Memory B cell (primary cell): ENCODE measurements around the gene POU6F2.

ENCODE experiments used
- ATAC-seq: fragments of 150-1000 bp; cut with Tn5 transposase; 2 replicates; pipeline ENCODE4 v1.10.0; 2021; ENCODE audit warnings: low read depth, mild to moderate bottlenecking, moderate library complexity
- DNase-seq, 2 donors: peaks; one replicate each; pipeline ENCODE4 v3.0.0; 2022; ENCODE audit warnings: low spot score in 2 of 2
- H3K27ac Mint-ChIP-seq: one replicate; pipeline ENCODE4 v1.8.0; 2022; ENCODE audit warnings: mild to moderate bottlenecking, moderate library complexity, mixed read lengths
- H3K27me3 Mint-ChIP-seq: one replicate; pipeline ENCODE4 v1.8.0; 2022; ENCODE audit warnings: mixed read lengths
- H3K36me3 Mint-ChIP-seq: one replicate; pipeline ENCODE4 v1.8.0; 2022; ENCODE audit warnings: mild to moderate bottlenecking, mixed read lengths
- H3K4me1 Mint-ChIP-seq: one replicate; pipeline ENCODE4 v1.8.0; 2022; ENCODE audit warnings: mixed read lengths
- H3K4me3 Mint-ChIP-seq: one replicate; pipeline ENCODE4 v1.8.0; 2022; ENCODE audit warnings: mild to moderate bottlenecking, moderate library complexity, mixed read lengths
- H3K9me3 Mint-ChIP-seq: one replicate; pipeline ENCODE4 v1.8.0; 2022; ENCODE audit warnings: mixed read lengths

The POU6F2 gene

DNA sequence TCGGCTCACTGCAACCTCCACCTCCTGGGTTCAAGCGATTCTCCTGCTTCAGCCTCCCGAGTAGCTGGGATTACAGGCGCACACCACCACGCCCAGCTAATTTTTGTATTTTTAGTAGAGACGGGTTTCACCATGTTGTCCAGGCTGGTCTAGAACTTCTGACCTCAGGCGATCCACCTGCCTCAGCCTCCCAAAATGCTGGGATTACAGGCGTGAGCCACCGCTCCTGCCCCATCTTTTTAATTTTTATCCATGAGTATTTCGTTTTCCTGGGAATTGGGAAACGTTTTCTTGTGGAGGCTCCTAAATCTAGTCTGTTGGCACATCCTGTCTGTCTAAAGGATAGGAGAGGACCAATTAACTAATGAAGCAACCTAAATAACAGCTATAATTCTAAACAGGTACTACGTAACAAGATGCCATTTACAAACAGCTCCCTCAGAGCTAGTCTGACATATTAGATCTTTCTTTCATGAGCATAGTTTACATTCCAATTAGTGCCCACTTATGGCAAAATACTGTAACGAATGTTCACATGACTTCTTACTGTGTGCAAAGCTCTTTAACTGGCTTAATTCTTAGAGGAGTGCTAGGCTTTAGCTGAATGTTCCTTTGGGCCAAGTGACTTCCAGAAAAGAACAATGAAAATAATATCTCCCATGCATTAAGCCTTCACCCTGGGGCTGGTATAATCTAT is 437.5 kb downstream of the POU6F2 start:
- Mint-ChIP-seq H3K9me3 (no peaks in the 10 kb centered on the region), H3K27me3 (peaks cover 10% of the 10 kb centered on the region), H3K4me1 (peaks cover 7% of the 10 kb centered on the region), H3K27ac (no peak overlapping the region), H3K36me3 (no peaks in the 10 kb centered on the region), H3K4me3 (peak overlapping the region; percentile 91)
- no peak for ATAC-seq
- DNase-seq = no peak

DNA sequence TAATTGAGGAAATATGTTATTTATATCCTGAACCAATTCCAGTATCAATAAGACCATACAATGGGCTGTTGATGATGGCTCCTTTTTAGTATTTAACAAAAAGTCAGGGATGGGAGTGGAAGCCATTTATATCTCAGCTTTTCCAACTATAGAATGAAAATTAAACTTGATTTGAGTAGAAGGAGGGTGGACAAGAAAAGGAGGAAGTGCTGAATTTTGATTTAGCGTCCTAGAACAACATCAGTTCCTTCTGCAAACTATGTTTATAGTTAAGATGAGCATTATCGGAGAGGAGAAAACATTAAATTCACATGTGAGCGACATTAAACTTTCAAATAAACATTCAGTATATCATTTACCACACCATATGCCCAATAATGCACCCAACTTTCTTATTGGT is 439.2 kb downstream of the POU6F2 start:
- Mint-ChIP-seq H3K27ac (no peak overlapping the region), H3K9me3 (no peaks in the 10 kb centered on the region), H3K27me3 (peaks cover 10% of the 10 kb centered on the region), H3K36me3 (no peaks in the 10 kb centered on the region), H3K4me1 (peaks cover 7% of the 10 kb centered on the region), H3K4me3 (no peak overlapping the region)
- no peak for ATAC-seq
- no peak for DNase-seq

DNA sequence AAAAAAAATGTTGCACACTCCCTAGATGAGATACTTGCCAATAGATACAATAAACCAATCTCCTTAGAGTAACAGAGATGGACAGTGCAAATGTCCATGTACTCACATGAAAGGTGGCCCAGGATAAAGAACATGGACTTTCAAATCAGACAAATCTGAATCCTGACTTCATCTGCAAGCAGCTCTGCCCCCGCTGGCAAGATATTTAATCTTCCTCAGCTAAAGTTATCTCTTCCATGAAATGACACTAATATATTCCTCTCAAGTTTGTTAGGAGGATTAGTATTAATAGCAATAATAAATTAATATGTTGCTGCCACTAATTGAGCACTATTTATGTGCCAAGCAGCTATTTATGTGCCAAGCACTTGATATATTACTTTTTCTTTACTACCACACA is 439.9 kb downstream of the POU6F2 start:
- Mint-ChIP-seq H3K27me3 (peaks cover 10% of the 10 kb centered on the region), H3K36me3 (no peaks in the 10 kb centered on the region), H3K27ac (no peak overlapping the region), H3K9me3 (no peaks in the 10 kb centered on the region), H3K4me1 (peaks cover 7% of the 10 kb centered on the region), H3K4me3 (no peak overlapping the region)
- DNase-seq (no peak), ATAC-seq (no peak)

DNA sequence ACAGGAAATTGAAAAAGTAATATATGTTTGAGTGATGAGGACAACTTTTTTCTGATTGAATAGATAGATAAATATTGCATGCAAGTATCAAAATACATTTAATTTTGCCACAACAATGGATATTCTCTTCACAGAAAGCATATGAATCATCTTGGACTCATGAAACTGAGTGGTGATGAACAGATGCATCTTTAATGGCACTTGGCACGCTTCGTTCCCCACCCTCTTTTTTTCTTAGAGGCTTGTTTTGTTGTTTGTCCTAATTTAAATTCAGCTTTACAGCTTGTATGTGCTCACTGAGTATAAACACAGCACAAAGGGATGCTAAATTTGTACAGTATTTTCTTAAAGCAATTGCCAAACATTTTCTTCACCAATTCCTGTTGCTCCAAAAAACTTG is 443.5 kb downstream of the POU6F2 start:
- Mint-ChIP-seq H3K27ac (no peak overlapping the region), H3K36me3 (no peaks in the 10 kb centered on the region), H3K4me3 (no peak overlapping the region), H3K27me3 (peaks cover 3% of the 10 kb centered on the region), H3K4me1 (no peaks in the 10 kb centered on the region), H3K9me3 (no peaks in the 10 kb centered on the region)
- ATAC-seq (no peak), DNase-seq (no peak)

DNA sequence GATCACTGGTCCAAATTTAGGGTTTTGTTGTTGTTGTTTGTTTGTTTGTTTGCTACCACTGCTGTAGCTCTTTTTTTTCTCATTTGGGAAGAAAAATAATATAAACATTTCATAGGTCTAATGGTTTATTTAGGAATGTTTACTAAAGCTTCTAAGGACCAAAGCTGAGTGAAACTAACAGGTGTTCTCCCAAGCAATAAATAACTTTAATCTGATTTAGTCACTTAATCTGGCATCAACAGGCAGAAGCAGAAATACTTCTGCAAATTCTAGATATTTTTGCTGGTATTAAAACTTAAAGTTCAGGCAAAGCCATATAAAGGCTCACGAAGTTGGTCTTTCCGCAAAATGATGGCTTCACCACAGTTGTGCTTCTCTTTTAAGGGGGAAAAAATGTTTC is 444.0 kb downstream of the POU6F2 start:
- Mint-ChIP-seq H3K4me3 (no peak overlapping the region), H3K9me3 (no peaks in the 10 kb centered on the region), H3K27ac (no peak overlapping the region), H3K4me1 (no peaks in the 10 kb centered on the region), H3K27me3 (no peaks in the 10 kb centered on the region), H3K36me3 (no peaks in the 10 kb centered on the region)
- ATAC-seq (no peak), DNase-seq (no peak)

DNA sequence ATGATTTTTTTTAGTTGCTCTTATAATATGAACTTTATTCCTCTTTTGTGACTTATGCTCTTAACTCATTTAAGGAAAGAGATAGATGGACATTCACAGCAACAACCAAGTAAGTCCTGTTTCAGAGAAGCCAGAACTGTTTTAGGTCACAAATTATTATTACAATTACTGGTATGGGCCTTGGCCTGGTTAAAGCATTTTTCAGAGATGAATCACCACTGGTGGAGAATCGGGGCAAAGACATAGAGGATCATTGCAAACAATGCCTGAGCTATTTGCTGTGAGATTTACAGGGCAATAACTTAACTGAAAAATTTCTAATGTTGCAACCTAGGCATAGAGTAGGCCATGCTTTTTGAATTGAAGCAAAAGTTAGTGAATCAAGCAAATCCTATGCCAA is 450.5 kb downstream of the POU6F2 start:
- ATAC-seq = no peak
- no peak for DNase-seq
- no peak overlapping the region for H3K27ac Mint-ChIP-seq
- H3K4me3 Mint-ChIP-seq = no peak overlapping the region
- H3K9me3 Mint-ChIP-seq = no peaks in the 10 kb centered on the region
- H3K36me3 Mint-ChIP-seq = no peaks in the 10 kb centered on the region
- peaks cover 2% of the 10 kb centered on the region for H3K27me3 Mint-ChIP-seq
- peaks cover 3% of the 10 kb centered on the region for H3K4me1 Mint-ChIP-seq

DNA sequence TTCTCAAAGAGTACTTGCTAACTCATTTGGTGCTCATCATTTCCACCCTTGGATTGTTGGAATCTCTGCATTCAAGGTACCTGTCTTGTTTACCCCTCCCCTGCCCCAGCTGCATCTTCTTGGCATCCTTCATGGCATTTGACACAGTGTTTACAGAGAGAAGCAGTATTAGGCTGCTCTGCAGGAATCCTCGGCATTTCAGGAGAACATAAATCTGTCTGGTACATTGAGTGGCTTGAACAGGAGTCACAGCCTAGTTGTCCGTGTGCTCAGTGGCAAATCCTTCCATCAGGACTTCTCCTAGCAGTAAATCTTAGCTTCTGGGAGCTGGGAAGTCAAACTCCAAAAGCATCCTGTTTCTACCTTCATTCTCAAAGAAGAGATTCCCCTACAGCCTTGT is 451.7 kb downstream of the POU6F2 start:
- H3K36me3 Mint-ChIP-seq = no peaks in the 10 kb centered on the region
- no peak for DNase-seq
- ATAC-seq = no peak

DNA sequence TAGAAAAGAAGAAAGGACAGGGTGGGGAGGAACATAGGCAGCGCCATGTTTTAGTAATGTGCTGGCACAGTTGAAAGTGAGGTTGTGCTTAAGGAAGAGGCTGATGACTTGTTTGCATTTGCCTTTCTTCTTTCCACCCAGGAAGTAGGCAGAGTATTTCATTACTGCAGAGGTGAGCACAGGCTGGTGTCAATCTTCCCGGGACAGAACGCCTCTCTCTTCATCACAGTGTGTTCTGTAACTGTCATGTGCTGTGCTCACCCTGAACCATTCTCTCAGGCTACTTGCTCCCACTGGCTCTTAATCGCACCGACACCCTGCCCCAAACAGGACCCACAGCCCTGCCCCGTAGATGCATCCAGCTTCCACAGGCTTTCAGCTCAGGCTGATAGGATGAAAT is 452.7 kb downstream of the POU6F2 start:
- DNase-seq (no peak), ATAC-seq (no peak)
- peaks cover 9% of the 10 kb centered on the region for H3K4me1 Mint-ChIP-seq
- H3K27ac Mint-ChIP-seq = no peak overlapping the region
- peaks cover 1% of the 10 kb centered on the region for H3K9me3 Mint-ChIP-seq
- peaks cover 2% of the 10 kb centered on the region for H3K27me3 Mint-ChIP-seq
- no peaks in the 10 kb centered on the region for H3K36me3 Mint-ChIP-seq
- H3K4me3 Mint-ChIP-seq = no peak overlapping the region

More for the DNA sequence above, 451.7 kb downstream of the POU6F2 start:
- Mint-ChIP-seq H3K27ac (no peak overlapping the region), H3K4me3 (no peak overlapping the region), H3K9me3 (peaks cover 1% of the 10 kb centered on the region), H3K27me3 (peaks cover 2% of the 10 kb centered on the region), H3K4me1 (peaks cover 9% of the 10 kb centered on the region)

DNA sequence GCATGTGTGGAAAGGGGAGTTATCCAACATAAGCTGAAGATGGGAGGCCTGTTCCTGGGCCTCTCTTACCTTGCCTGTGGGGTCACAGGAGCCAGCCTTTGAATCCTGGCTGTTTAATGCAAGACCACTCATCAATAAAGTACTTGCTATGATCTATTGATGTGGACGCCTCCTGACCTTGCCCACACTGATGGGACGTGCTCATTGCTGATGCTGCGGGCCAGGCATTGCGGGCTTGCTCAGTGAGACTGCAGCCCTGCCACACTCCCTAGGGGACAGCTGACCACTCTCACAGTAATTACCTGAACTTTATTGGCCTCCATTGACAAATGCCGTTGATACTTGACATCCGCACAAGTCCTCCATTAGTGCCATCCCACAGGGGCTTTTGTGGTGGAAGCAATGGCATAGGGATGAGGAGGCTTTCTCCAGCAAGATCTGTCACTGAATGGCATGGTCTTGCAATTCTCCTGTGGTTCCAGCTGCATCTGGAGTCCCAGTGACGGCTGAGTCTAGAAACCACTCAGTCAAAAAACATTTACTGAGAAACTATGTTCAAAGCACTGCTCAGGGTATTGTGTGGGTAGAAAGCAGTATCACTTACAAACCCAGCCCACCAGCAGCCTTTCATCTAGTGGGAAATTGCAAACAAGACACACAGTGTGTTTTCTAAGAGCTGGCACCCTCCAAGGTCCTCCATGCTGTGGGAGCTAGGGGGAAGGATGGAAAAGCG is 453.4 kb downstream of the POU6F2 start:
- H3K27me3 Mint-ChIP-seq = peaks cover 2% of the 10 kb centered on the region
- H3K4me3 Mint-ChIP-seq = no peak overlapping the region
- H3K9me3 Mint-ChIP-seq = peaks cover 1% of the 10 kb centered on the region
- H3K36me3 Mint-ChIP-seq = no peaks in the 10 kb centered on the region
- peaks cover 9% of the 10 kb centered on the region for H3K4me1 Mint-ChIP-seq
- no peak for DNase-seq
- H3K27ac Mint-ChIP-seq = no peak overlapping the region
- no peak for ATAC-seq

DNA sequence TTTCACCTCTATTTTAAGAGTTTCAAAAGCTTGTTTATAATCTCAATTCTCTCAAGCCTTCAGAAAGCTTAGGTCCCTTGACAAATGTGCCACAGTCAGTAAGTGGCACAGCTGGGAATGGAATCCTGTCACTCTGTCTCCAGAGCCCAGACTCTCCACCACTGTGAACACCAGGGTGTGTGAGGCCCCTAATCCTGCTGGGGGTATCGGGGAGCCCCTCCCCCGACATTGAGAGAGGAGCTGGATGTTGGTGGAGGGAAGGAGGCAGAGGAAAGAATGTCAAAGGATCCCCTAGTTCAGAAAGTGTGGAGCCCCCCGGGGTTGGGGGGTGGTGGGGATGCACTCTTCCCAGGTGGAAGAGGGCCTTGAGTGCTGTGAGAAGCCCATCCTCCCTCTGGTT is 454.7 kb downstream of the POU6F2 start:
- H3K4me3 Mint-ChIP-seq = no peak overlapping the region
- no peak for DNase-seq
- H3K9me3 Mint-ChIP-seq = peaks cover 1% of the 10 kb centered on the region
- H3K27me3 Mint-ChIP-seq = peaks cover 6% of the 10 kb centered on the region
- H3K36me3 Mint-ChIP-seq = no peaks in the 10 kb centered on the region
- no peak overlapping the region for H3K27ac Mint-ChIP-seq
- ATAC-seq = no peak
- H3K4me1 Mint-ChIP-seq = peaks cover 9% of the 10 kb centered on the region

DNA sequence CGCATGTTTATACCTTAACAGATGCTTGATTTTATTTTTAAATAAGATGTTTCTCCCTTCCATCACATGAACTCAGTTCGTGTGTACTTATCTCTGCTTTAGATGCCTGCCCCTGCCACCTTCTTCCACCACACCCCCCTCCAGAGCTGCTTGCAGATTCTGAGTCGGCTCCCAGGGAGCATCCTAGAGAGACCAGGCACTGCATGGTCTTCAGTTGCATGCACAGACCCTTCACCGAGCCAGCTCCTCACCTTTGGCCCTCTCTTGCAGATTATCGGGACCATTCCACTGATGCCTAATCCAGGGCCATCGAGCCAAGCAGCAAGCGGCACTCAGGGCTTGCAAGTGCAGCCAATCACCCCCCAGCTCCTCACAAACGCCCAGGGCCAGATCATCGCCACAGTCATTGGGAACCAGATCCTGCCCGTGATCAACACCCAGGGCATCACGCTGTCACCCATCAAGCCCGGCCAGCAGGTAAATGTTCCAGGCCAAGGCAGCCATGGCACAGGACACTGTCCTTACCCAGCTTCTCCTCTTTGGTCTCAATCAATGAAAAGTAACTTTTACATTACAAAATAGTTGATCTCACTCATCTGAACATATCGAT is 455.2 kb downstream of the POU6F2 start:
- H3K4me1 Mint-ChIP-seq = peaks cover 9% of the 10 kb centered on the region
- no peak overlapping the region for H3K4me3 Mint-ChIP-seq
- peaks cover 9% of the 10 kb centered on the region for H3K27me3 Mint-ChIP-seq
- H3K9me3 Mint-ChIP-seq = peaks cover 1% of the 10 kb centered on the region
- DNase-seq = no peak
- H3K27ac Mint-ChIP-seq = no peak overlapping the region
- ATAC-seq = no peak
- H3K36me3 Mint-ChIP-seq = no peaks in the 10 kb centered on the region

DNA sequence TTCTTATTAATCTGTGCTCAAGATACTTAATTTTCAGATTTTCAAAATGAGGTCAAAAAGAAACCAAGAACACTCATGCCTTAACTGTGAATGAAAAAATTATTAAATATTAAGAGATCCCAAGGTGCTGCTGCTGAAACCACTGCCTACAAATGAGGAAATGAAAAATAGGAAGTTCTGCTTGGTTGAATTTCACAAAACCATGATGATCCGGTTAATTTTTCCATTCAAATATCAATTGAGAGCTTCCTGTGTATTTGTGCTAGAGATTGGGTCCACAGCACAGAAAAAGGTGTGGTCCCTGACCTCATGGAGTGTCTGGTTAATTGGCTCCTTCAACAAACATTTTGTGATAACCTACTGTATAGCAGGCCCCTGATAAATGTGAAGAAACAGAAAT is 455.8 kb downstream of the POU6F2 start:
- peak; percentile 37 for ATAC-seq

DNA sequence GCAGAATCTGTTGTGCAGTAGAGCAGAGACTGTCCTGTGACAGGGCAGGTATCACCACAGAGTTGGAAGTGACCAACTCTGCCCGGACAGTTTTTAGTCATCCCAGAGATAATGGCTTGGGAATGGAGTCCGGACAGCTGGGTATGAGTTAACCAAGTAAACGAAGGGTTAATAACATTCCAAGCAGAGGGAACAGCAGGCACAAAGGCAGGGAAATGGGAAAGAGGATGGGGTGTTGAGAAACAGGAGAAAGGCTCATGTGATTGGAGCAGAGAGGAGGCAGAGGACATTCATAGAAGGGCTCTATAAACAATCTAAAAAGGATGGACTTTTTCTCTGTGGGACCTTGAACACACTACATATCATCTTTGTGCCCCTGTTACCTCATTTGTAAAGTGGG is 456.3 kb downstream of the POU6F2 start:
- Mint-ChIP-seq H3K27me3 (peaks cover 9% of the 10 kb centered on the region), H3K36me3 (no peaks in the 10 kb centered on the region), H3K4me3 (no peak overlapping the region), H3K9me3 (peaks cover 1% of the 10 kb centered on the region), H3K27ac (no peak overlapping the region), H3K4me1 (peaks cover 9% of the 10 kb centered on the region)
- no peak for ATAC-seq
- DNase-seq = no peak

More for the DNA sequence above, 455.8 kb downstream of the POU6F2 start:
- peaks cover 1% of the 10 kb centered on the region for H3K9me3 Mint-ChIP-seq
- DNase-seq = no peak
- H3K27ac Mint-ChIP-seq = no peak overlapping the region
- H3K4me1 Mint-ChIP-seq = peaks cover 9% of the 10 kb centered on the region
- H3K4me3 Mint-ChIP-seq = no peak overlapping the region
- no peaks in the 10 kb centered on the region for H3K36me3 Mint-ChIP-seq
- H3K27me3 Mint-ChIP-seq = peaks cover 9% of the 10 kb centered on the region

DNA sequence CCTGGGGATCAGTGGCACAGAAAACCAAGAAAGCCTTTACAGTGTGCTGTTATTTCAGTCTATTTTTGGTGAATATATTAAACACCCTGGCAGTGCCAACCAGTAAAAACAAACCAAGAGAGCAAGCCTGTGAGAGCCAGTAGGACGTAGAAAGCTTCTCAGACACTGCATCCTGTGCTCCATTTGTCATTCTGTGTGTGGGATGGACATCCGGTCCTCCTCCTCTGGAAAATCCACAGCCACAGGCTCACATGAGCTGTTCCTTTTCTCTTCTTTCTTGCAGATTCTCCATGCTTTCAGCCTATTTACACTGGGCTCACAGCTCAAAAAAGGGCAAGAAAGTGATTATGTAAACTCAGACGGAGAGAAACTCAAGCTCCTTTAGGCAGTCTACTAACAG is 468.8 kb downstream of the POU6F2 start:
- no peak overlapping the region for H3K27ac Mint-ChIP-seq
- no peak for DNase-seq
- peaks cover 11% of the 10 kb centered on the region for H3K27me3 Mint-ChIP-seq
- H3K9me3 Mint-ChIP-seq = no peaks in the 10 kb centered on the region
- no peak for ATAC-seq
- no peaks in the 10 kb centered on the region for H3K36me3 Mint-ChIP-seq
- no peak overlapping the region for H3K4me3 Mint-ChIP-seq
- H3K4me1 Mint-ChIP-seq = no peaks in the 10 kb centered on the region
